NCI-H345 treated with DMSO at 0.1 percent for 48 hours (cell line): ENCODE measurements around the gene TNP2.

Experiments
- DNase-seq: peaks from one replicate; lab custom pipeline; 2025; ENCODE audit not compliant: unreplicated experiment; lab: John Stamatoyannopoulos, UW

The TNP2 gene

GRCh38 chr16:11256661-11257130 is 12.4 kb downstream of the TNP2 start:
- DNase-seq, result peak; percentile 22

GRCh38 chr16:11255737-11256660 is 13.1 kb downstream of the TNP2 start, which contains the start of gene SOCS1:
Gene SOCS1 (minus strand): TSS chr16:11256204. CDS start chr16:11255478, 726 bp downstream.
- DNase-seq, result peak; percentile 67

DNA sequence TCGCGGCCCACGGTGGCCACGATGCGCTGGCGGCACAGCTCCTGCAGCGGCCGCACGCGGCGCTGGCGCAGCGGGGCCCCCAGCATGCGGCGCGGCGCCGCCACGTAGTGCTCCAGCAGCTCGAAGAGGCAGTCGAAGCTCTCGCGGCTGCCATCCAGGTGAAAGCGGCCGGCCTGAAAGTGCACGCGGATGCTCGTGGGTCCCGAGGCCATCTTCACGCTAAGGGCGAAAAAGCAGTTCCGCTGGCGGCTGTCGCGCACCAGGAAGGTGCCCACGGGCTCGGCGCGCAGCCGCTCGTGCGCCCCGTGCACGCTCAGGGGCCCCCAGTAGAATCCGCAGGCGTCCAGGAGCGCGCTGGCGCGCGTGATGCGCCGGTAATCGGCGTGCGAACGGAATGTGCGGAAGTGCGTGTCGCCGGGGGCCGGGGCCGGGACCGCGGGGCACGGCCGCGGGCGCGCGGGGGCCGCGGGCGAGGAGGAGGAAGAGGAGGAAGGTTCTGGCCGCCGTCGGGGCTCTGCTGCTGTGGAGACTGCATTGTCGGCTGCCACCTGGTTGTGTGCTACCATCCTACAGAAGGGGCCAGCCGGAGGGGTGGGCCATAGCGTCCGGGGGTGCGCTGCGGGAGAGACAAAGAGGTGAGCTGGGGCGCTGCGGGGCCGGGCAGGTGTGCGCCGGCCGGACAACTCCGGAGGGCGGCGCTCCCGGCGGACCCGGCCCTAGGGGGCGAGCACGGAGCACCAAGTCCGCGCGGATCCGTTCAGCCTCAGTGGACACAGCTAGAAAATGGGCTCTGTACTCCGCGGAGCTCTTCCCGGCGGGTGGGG is 14.0 kb downstream of the TNP2 start:
- peak; percentile 3 for DNase-seq

DNA sequence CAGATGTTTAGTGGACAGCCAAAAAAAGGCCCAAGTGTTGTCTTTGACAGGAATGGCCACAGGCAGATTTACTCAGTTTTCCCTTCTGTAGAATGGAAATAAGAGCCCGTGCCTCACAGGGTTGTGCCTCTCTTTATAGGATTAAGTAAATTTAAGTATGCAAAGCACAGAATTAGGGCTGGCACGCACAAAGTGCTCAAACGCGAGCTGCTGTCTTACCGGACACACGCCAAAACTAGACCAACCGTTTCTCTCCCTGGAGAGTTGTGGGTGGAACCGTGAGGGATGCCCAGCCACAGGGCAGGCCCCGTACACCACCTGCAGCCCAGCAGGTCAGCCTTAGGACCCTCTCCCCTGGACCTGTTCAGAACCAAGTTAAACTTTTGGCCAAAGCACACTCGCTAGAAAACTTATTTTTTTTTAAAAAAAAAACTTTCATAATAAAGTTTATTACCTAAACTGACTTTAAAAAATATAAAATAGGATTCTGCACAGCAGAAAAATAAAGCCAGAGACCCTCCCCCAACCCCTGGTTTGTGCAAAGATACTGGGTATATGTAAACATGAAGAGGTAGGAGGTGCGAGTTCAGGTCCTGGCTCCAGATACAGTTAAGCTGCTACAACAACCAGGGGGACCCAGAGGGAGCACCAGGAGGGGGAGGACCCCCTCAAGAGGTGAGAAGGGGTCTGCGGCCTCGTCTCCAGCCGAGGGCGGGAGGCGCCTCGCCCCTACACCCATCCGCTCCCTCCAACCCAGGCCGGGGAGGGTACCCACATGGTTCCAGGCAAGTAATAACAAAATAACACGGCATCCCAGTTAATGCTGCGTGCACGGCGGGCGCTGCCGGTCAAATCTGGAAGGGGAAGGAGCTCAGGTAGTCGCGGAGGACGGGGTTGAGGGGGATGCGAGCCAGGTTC is 14.9 kb downstream of the TNP2 start:
- DNase-seq, result no peak

DNA sequence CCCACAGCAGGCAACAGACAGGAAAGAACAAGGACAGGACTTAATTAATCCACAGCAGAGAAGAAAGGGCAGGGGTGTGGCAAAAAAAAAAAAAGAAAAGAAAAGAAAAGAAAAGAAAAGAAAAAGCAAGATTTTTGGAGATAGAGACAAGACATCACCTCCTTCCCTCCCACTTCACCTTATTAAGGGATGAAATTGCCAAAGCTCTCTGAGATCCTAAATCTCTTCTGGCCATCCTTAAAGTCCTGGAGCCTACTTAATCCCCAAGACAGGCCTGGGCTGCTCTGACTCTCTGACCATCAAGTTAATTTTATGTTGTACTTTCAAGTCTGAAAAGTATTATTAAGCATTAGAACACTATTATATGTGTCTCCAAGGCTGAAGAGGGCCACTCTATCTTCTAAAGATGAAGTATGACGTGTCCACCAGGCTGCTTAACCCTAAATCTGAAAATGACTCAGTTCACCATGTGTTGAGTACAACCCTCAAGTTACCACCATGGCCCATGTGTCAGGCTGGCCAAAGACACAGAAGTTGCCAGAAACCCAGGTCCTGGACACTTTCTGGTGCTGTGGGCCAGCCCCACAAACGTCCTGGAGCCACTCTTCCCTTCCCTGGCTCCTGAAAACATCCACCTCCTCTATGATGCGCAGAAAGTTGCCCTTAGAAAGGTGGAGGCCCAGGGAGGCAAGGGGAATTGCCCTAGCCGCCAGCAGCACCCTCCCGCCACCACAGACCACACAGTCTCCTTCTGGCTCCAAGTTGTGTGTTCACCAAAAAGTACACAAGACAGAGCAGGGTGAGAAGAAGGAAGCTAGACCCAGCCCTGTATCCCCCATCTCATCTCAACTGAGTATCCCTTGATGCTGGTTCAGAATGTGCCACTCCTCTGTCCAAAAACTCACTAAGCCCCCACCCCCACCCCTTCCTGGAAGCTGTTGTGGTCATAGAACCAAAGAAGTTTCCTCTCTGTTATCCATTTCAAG is 15.8 kb downstream of the TNP2 start:
- no peak for DNase-seq

GRCh38 chr16:11252482-11252931 is 16.6 kb downstream of the TNP2 start:
- no peak for DNase-seq

GRCh38 chr16:11251525-11252481 is 17.3 kb downstream of the TNP2 start:
- no peak for DNase-seq

GRCh38 chr16:11250786-11251524 is 18.2 kb downstream of the TNP2 start:
- no peak for DNase-seq

DNA sequence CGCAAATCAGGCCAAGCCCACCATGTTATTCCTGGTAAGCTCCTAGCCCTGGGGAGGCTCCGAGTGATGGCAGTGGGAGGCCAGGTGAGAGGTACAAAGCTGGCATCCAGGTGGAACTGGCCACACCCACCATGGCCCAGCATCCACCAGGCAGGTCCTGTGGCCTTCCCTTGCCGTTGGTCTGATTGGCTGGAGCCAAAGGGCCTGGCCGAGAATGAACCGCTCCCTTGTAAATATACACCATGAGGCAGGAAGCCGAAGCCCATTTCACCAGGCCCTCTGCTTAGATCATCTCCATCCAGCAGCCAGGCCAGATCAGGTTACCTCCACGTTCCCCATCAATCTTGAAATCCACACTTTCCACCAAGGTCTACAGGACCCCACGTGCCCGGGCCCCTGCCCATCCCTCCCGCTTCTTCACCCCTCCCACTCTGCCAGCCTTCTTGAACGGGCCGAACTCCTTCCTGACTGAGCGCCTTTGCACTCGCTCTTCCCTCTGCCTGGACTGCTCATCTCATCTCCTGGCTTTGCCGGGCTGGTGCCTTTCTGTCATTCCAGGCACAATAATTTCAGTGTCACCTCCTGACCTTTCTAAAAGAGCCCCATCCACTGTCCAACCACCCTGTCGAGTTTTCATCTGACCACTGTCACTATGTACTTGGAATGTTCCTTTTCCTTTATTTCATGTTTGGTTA is 18.9 kb downstream of the TNP2 start:
- DNase-seq, result no peak

DNA sequence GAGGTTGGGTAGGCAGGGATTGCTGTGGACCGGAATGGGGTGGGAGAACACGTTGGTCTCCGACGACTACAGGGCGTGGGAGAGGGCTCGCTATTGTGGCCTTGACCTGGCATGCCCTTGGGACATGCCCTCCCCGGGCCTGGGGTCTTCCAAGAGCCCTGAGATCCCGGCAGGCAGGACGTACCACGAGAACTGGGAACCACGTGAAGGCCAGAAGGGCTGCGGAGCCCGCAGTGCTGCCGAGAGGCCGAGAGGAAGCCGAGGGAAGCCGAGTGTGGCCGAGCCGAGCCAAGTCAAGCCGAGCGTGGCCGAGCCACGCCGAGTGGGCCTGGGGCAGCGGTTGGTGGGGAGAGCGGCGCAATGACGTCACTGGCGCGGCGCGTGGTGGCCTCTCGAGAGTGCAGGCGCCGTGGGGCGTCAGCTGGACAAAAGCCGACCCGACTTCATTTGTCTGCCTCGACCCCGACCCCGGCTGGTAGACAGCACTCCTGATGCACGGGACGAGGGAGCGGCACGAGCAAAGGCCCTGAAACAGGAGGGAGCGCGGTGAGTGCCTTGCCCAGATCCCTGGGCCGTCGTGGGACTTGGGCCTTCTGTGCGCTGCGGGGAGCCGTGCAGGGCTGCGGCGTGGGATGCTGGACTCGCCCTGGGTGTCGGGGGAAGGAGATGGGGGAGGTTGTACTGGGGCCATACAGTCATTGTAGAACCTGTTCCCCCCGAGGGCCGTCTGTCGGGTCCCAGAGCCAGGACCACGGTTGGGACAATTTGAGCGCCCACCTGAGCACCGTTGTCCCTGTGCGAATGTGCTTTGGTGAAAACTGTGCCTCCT is 19.7 kb downstream of the TNP2 start:
- no peak for DNase-seq

- no peak for DNase-seq
These were observed 21.0 kb downstream of the TNP2 start for GRCh38 chr16:11248133-11248532.

- no peak for DNase-seq
These were observed 23.1 kb downstream of the TNP2 start for GRCh38 chr16:11245988-11246387.

GRCh38 chr16:11245222-11245737 is 23.8 kb downstream of the TNP2 start:
- DNase-seq, result no peak

- DNase-seq, result no peak
These were observed 26.5 kb downstream of the TNP2 start for GRCh38 chr16:11242658-11243057.

DNA sequence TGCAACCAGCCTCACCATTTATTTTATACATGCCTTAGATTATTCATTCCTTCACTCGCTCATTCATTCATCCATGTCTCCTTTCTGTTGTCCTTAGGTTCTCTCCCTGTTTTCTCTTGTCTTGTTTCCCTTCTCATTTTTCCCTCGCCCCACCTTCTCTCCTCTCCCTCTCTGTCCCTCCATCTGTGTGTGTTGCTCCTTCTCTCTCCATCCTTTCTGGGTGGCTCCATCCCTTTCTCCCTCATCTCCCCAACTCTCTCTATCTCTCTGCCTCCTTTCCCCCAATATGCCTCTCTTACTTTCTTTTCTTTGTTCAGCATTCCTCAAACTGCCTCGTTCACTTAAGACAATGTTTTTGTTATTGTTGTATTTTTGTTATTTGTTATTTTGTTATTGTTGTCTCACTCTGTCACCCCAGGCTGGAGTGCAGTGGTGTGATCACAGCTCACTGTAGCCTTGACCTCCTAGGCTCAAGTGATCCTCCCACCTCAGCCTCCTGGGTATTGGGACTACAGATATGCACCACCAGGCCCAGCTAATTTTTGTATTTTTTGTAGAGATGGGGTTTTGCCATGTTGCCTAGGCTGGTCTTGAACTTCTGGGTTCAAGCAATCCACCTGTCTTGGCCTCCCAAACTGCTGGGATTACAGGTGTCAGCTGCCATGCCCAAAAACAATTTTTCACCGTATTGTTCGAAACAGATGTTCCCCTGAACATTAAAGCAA is 27.5 kb downstream of the TNP2 start:
- DNase-seq, result no peak
